Upper lobe of left lung (tissue), 6 donors: Measurements from ENCODE around the gene CYP4F3. TPM values are rescaled to one million over a fixed set of nuclear protein-coding genes. Genes with fewer than 3 reads are reported as not detected.
A peak's percentile ranks its signal among the peaks of the same experiment; 100 is the strongest.
"Not testable (repeated sequence)": the region's sequence is repeated elsewhere in the genome, so short reads cannot be mapped to it uniquely, and the experiment has no call there.

Experiments used
- ATAC-seq, 2 donors: fragments of 200-7000 bp; cut with Tn5 transposase; one replicate each; pipeline ENCODE4 v1.9.1; 2022; ENCODE audit warnings: mild to moderate bottlenecking in 2 of 2, moderate library complexity in 2 of 2; ENCODE audit not compliant: low FRiP score in 2 of 2
- DNase-seq, 2 donors: peaks; one replicate each; pipeline ENCODE4 v3.0.0-alpha.2; 2019 to 2020
- H3K27ac ChIP-seq, 4 donors: fragments of 200-600 bp; sonication (generic); one replicate each; pipeline ENCODE4 v1.5.1; 2016 to 2019
- H3K27me3 ChIP-seq, 4 donors: fragments of 200-600 bp; sonication (generic); one replicate each; pipeline ENCODE4 v1.5.1; 2017 to 2019
- H3K36me3 ChIP-seq, 4 donors: fragments of 200-600 bp; sonication (generic); one replicate each; pipeline ENCODE4 v1.5.1; 2016 to 2019
- H3K4me1 ChIP-seq, 4 donors: fragments of 200-600 bp; sonication (generic); one replicate each; pipeline ENCODE4 v1.5.1; 2018 to 2019
- H3K4me3 ChIP-seq, 4 donors: fragments of 200-600 bp; sonication (generic); one replicate each; pipeline ENCODE4 v1.5.1; 2017 to 2019; ENCODE audit warnings: mild to moderate bottlenecking in 2 of 4, moderate library complexity in 1 of 4
- H3K9me3 ChIP-seq, 4 donors: fragments of 200-600 bp; sonication (generic); one replicate each; pipeline ENCODE4 v1.5.1; 2018 to 2019
- CTCF ChIP-seq, 6 experiments: fragments of 450-650 bp in 4 of 6; fragments of 200-600 bp in 2 of 6; sonication (generic) in 2 of 6; IDR thresholded peaks; one replicate each; pipeline ENCODE4 v1.5.1; 2016 to 2019; ENCODE audit warnings: antibody characterized with exemption in 6 of 6
- EP300 ChIP-seq, 4 donors: sonication (generic); formaldehyde crosslinking; IDR thresholded peaks; one replicate each; pipeline ENCODE4 v1.5.1; 2017; ENCODE audit warnings: antibody characterized with exemption in 4 of 4, control low read depth in 2 of 4
- POLR2A ChIP-seq, 4 donors: fragments of 450-650 bp; IDR thresholded peaks; one replicate each; pipeline ENCODE4 v1.5.1; 2016 to 2017; ENCODE audit warnings: antibody characterized with exemption in 4 of 4, mild to moderate bottlenecking in 2 of 4
- POLR2AphosphoS5 ChIP-seq, 2 donors: sonication (generic); formaldehyde crosslinking; IDR thresholded peaks; one replicate each; pipeline ENCODE4 v1.5.1; 2017; ENCODE audit warnings: antibody characterized with exemption in 2 of 2
- WGBS, 2 donors: methylation state at CpG; one replicate each; pipeline ENCODE4 v1.1.5; 2017 to 2018; 5-methylcytosine and 5-hydroxymethylcytosine counted together
- total RNA-seq, 6 donors: library from RNA; depleted of rRNA in 4 of 6; stranded (reverse); fragments of >200 nt in 4 of 6; gene quantifications; one replicate each; pipeline versions ENCODE4 v1.1.0 to v1.2.1, GENCODE V29; 2016 to 2021
- donor health status: DM: no; HTN: no; CAD: no; lungs with moderate emphysema.
- donor health status: DM: no; HTN: yes; CAD: no; lungs with severe emphysema.

Gene CYP4F3
- total RNA-seq, 6 donors from 2014 or later: 1.1 to 2.1 (median 1.8) TPM

DNA sequence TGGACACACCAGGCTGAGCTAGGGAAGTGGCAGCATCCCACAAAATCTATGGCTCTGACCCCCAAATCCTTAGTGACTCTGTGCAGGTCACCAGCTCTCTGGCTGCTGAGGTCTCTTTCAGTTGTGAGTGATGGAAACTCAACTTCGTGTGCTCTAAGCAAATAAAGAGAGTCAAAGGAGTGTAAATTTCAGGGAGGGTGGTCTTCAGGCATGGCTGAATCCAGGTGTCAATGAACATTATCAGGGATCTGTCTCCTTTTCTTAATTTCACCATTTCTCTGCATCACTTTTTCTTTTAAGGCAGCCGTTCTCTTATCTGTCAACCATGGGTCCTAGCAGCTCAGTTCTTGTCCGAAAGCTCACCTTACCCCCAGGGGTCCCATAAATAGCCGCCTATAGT is 38.4 kb downstream of the CYP4F3 start:
- H3K27me3 ChIP-seq: no peaks in the 10 kb centered on the region
- H3K36me3 ChIP-seq: peaks cover 0 to 17% (median 0%) of the 10 kb centered on the region in 4 donors
- no peak overlapping the region for H3K27ac ChIP-seq
- ATAC-seq: no peak
- no peaks in the 10 kb centered on the region for H3K9me3 ChIP-seq
- WGBS, 2 donors: 17 to 19% methylated on average over 4 of the region's 4 CpGs
- no peak for DNase-seq
- no peaks in the 10 kb centered on the region for H3K4me1 ChIP-seq
- no peak overlapping the region for H3K4me3 ChIP-seq
- TF ChIP-seq POLR2A (IDR thresholded peaks at IDR 0.05): no peak
- no peak for TF ChIP-seq EP300 (IDR thresholded peaks at IDR 0.05)
- TF ChIP-seq POLR2AphosphoS5 (IDR thresholded peaks at IDR 0.05): no peak
- no peak for TF ChIP-seq CTCF (IDR thresholded peaks at IDR 0.05)

DNA sequence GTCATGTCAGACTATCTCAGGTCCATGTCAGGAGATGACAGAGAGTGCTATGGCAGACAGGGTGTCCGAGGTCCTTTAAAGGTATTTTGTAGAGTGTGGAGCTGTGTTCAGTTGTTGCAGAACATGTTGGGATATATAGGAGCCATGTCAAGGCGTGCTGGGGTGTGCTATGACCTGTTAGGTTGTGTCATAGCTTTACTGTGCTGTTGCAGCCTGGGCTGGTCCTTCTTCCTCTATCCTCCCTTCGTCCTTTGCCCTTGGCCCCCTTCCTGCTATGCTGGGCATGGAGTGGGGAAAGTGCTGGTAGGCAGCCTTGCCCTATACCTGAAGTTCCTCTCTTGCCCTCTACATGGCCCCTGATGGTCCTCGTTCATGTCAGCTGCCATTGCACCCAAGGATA is 39.2 kb downstream of the CYP4F3 start:
- DNase-seq, H3K27ac ChIP-seq, H3K4me3 ChIP-seq, H3K4me1 ChIP-seq, H3K27me3 ChIP-seq, ATAC-seq, H3K9me3 ChIP-seq: not testable (repeated sequence)
- H3K36me3 ChIP-seq: peaks cover 0 to 19% (median 0%) of the 10 kb centered on the region in 4 donors
- WGBS, 2 donors: 51 to 69% methylated on average over 4 of the region's 4 CpGs

GRCh38 chr19:15680478-15681322 is 40.0 kb downstream of the CYP4F3 start:
- H3K27me3 ChIP-seq: no peaks in the 10 kb centered on the region
- peaks cover 0 to 26% (median 0%) of the 10 kb centered on the region in 4 donors for H3K36me3 ChIP-seq
- H3K27ac ChIP-seq: no peak overlapping the region
- ATAC-seq: no peak
- H3K9me3 ChIP-seq: no peaks in the 10 kb centered on the region
- TF ChIP-seq CTCF (IDR thresholded peaks at IDR 0.05) (no peak), POLR2A (IDR thresholded peaks at IDR 0.05) (no peak), POLR2AphosphoS5 (IDR thresholded peaks at IDR 0.05) (no peak), EP300 (IDR thresholded peaks at IDR 0.05) (no peak)
- no peak overlapping the region for H3K4me3 ChIP-seq
- 60 to 63% methylated on average over 8 of the region's 8 CpGs for WGBS, 2 donors
- no peaks in the 10 kb centered on the region for H3K4me1 ChIP-seq
- no peak for DNase-seq

DNA sequence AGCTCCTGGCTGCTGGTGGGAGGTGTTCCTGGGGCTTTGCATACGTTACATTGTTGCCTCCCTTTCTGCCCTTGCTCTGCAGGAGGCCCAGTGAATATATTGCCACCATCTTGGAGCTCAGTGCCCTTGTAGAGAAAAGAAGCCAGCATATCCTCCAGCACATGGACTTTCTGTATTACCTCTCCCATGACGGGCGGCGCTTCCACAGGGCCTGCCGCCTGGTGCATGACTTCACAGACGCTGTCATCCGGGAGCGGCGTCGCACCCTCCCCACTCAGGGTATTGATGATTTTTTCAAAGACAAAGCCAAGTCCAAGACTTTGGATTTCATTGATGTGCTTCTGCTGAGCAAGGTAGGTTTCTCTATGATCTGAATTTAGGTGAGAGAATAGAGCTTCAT is 42.7 kb downstream of the CYP4F3 start:
- TF ChIP-seq EP300 (IDR thresholded peaks at IDR 0.05): no peak
- TF ChIP-seq CTCF (IDR thresholded peaks at IDR 0.05): no peak
- no peaks in the 10 kb centered on the region for H3K27me3 ChIP-seq
- no peak overlapping the region for H3K4me3 ChIP-seq
- WGBS, 2 donors: 80 to 86% methylated on average over 10 of the region's 10 CpGs
- H3K27ac ChIP-seq: no peak overlapping the region
- no peaks in the 10 kb centered on the region for H3K4me1 ChIP-seq
- DNase-seq (peak in 1 of 2 donors; percentile 55), ATAC-seq (no peak)
- peaks cover 0 to 31% (median 0%) of the 10 kb centered on the region in 4 donors for H3K36me3 ChIP-seq
- H3K9me3 ChIP-seq: peaks cover 0 to 6% (median 3%) of the 10 kb centered on the region in 4 donors

- 23 to 34% methylated on average over 4 to 9 of the region's 9 CpGs for WGBS, 2 donors
- Histone ChIP-seq H3K4me3 (no peak overlapping the region), H3K27ac (no peak overlapping the region), H3K4me1 (no peaks in the 10 kb centered on the region), H3K9me3 (peaks cover 0 to 9% (median 4%) of the 10 kb centered on the region in 4 donors), H3K27me3 (no peaks in the 10 kb centered on the region), H3K36me3 (peaks cover 0 to 31% (median 0%) of the 10 kb centered on the region in 4 donors)
- DNase-seq (no peak), ATAC-seq (no peak)
- TF ChIP-seq CTCF (IDR thresholded peaks at IDR 0.05) (no peak), POLR2AphosphoS5 (IDR thresholded peaks at IDR 0.05) (no peak), EP300 (IDR thresholded peaks at IDR 0.05) (no peak), POLR2A (IDR thresholded peaks at IDR 0.05) (no peak)
Measured at GRCh38 chr19:15684828-15685227, 44.1 kb downstream of the CYP4F3 start.
